ENCODE data around the gene TNFRSF13B. TPM values are rescaled to one million over a fixed set of nuclear protein-coding genes. Genes with fewer than 3 reads are reported as not detected.
A peak's percentile ranks its signal among the peaks of the same experiment; 100 is the strongest.

TNFRSF13B gene
- total and polyA plus RNA-seq, 10 of the 15 experiments (the other 5 are each of a cell fraction or from before 2014, with no cell fraction given), result 15.5 to 231 (median 119) TPM

- TF ChIP-seq, protein P1, sequence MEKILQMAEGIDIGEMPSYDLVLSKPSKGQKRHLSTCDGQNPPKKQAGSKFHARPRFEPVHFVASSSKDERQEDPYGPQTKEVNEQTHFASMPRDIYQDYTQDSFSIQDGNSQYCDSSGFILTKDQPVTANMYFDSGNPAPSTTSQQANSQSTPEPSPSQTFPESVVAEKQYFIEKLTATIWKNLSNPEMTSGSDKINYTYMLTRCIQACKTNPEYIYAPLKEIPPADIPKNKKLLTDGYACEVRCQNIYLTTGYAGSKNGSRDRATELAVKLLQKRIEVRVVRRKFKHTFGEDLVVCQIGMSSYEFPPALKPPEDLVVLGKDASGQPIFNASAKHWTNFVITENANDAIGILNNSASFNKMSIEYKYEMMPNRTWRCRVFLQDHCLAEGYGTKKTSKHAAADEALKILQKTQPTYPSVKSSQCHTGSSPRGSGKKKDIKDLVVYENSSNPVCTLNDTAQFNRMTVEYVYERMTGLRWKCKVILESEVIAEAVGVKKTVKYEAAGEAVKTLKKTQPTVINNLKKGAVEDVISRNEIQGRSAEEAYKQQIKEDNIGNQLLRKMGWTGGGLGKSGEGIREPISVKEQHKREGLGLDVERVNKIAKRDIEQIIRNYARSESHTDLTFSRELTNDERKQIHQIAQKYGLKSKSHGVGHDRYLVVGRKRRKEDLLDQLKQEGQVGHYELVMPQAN (conservative IDR thresholded peaks at IDR 0.05), result no peak
- no peak for TF ChIP-seq KDM1A (IDR thresholded peaks at IDR 0.05; ENCODE audit: borderline replicate concordance)
Observed at GRCh38 chr17:16980813-16981731, 9.2 kb upstream of the TNFRSF13B start (continued).

- WGBS (ENCODE audit: insufficient coverage, insufficient replicate concordance, low lambda C conversion rate, missing lambda C conversion rate), result 34% methylated on average over 8 of the region's 8 CpGs
- Histone ChIP-seq H3K27ac (ENCODE audit: control insufficient read depth, insufficient read depth) (peak overlapping the region; percentile 92), H3K36me3 (ENCODE audit: control insufficient read depth in 2 of 2, insufficient read depth in 2 of 2, low read length in 1 of 2) (no peaks in the 10 kb centered on the region; a peak in 1 of 4 replicates), H3K4me1 (ENCODE audit: control insufficient read depth, insufficient read depth, low read length) (peaks cover 65% of the 10 kb centered on the region), H3K4me2 (ENCODE audit: control insufficient read depth, insufficient read depth) (peak overlapping the region; percentile 91), H3K9me3 (replicated peaks; ENCODE audit: control insufficient read depth, insufficient read depth, low read length) (no peaks in the 10 kb centered on the region), H3K4me3 (peak overlapping the region; percentile 40; the same call in 1 of the 2 replicates), H3K9ac (ENCODE audit: control insufficient read depth, insufficient read depth, low read length) (peak overlapping the region; percentile 71), H4K20me1 (ENCODE audit: control insufficient read depth, insufficient read depth) (no peaks in the 10 kb centered on the region), H2AFZ (ENCODE audit: control insufficient read depth, low read depth, low read length) (no peak overlapping the region), H3K79me2 (ENCODE audit: control insufficient read depth, insufficient read depth, low read length) (peaks cover 15% of the 10 kb centered on the region), H3K27me3 (replicated peaks in 1 of 2; ENCODE audit: control insufficient read depth in 2 of 2, insufficient read depth in 2 of 2, low read length in 1 of 2) (no peaks in the 10 kb centered on the region)
- no peak for FAIRE-seq
- no peak for DNase-seq (ENCODE audit: low read depth, low spot score)
- ChIA-PET SMC1A (ENCODE audit: uncharacterized antibody, unreplicated experiment) (interaction anchor here (1.6 to 21.7 kb wide), 3 partner anchors 4 to 26 kb away, joined by 3 to 812 read pairs (median 812); partner anchors contain the start of gene TNFRSF13B), POLR2A (interaction anchor here (19.7 to 21.9 kb wide), 2 partner anchors 4 to 9 kb away, joined by 656 read pairs; partner anchors contain the start of gene TNFRSF13B), RAD21 (ENCODE audit: unreplicated experiment) (interaction anchor here (1.4 to 30.7 kb wide), 3 partner anchors 4 to 36 kb away, joined by 3 to 913 read pairs (median 913); partner anchors contain the start of gene TNFRSF13B), CTCF (interaction anchor here (0.7 to 19.5 kb wide), 3 partner anchors 10 to 57 kb away, joined by 3 to 361 read pairs (median 6); no protein-coding TSS in a partner anchor)
- in situ Hi-C loops (cut with MboI), result loop anchor here (10.0 to 25.0 kb wide), 2 partner anchors 565 to 1932 kb away; partner anchors contain the start of gene TRPV2
- intact Hi-C loops (cut with micrococcal nuclease; ENCODE audit: unreplicated experiment), result loop anchor here (1.0 to 10.0 kb wide), 2 partner anchors 8 to 855 kb away; partner anchors contain the start of gene SREBF1
- ATAC-seq, result no peak
- BruUV-seq (replicated peaks), result no TSS peak
- TF ChIP-seq IRF3 (IDR thresholded peaks at IDR 0.05) (no peak), ZBED1 (IDR thresholded peaks at IDR 0.05; ENCODE audit: borderline replicate concordance) (0 out of 2 replicates have a peak, but pooled peaks have one; percentile 6)
Observed at GRCh38 chr17:16980061-16980460, 8.1 kb upstream of the TNFRSF13B start.
